HepG2 (cell line): ENCODE measurements around the gene BAMBI. TPM values are rescaled to one million over a fixed set of nuclear protein-coding genes. Genes with fewer than 3 reads are reported as not detected.

Experiments
- ATAC-seq: fragments of 200-7000 bp; cut with Tn5 transposase; 3 replicates; pipeline ENCODE4 v1.9.1; 2020; ENCODE audit warnings: mild to moderate bottlenecking, moderate library complexity
- BruUV-seq: library from RNA; stranded (reverse); fragments of 400-500 nt; replicated peaks from 2 replicates; lab custom pipeline; 2021; lab: Mats Ljungman, UMichigan
- CTCF ChIA-PET: fragments of 300-600 bp; formaldehyde crosslinking; extraction: SDS; loops from one replicate; lab custom pipeline; 2021; ENCODE audit warnings: low total read pairs, inconsistent platforms, low intra/inter-chr PET ratio; lab: Yijun Ruan, JAX
- POLR2A ChIA-PET: fragments of 350-600 bp; sonication (Branson Sonifier 250); formaldehyde crosslinking; loops from one replicate; lab custom pipeline; 2020; ENCODE audit warnings: antibody characterized with exemption, inconsistent platforms; lab: Yijun Ruan, JAX
- DNase-seq: peaks from one replicate; pipeline ENCODE4 v3.0.0-alpha.2; 2015; ENCODE audit warnings: low spot score
- FAIRE-seq: peaks from 3 replicates; lab custom pipeline; 2011; peaks lifted over from hg19 to GRCh38; lab: Jason Lieb, UNC
- H2AFZ ChIP-seq: one replicate; pipeline ENCODE4 v1.6.1; 2011; ENCODE audit warnings: low read length, inconsistent platforms
- H3K27ac ChIP-seq: fragments of 300-600 bp; 3 replicates; pipeline ENCODE4 v1.8.0; 2011; ENCODE audit warnings: mixed run types, mild to moderate bottlenecking, mixed read lengths, low read length, inconsistent platforms; ENCODE audit not compliant: insufficient read depth; ENCODE audit errors: extremely low read length
- H3K27me3 ChIP-seq, 2 experiments: fragments of 200-600 bp in 1 of 2; 2 replicates in 1 of 2; 3 replicates in 1 of 2; pipeline versions ENCODE4 v1.6.0 to v1.8.0; 2011; ENCODE audit warnings: low read length in 2 of 2, mild to moderate bottlenecking in 2 of 2, moderate library complexity in 2 of 2, inconsistent platforms in 1 of 2; ENCODE audit not compliant: insufficient read depth in 2 of 2, control insufficient read depth in 1 of 2
- H3K36me3 ChIP-seq, 2 experiments: fragments of 200-600 bp in 1 of 2; replicated peaks in 1 of 2; 2 replicates in 1 of 2; 3 replicates in 1 of 2; pipeline versions ENCODE4 v1.5.1 to v1.8.0; 2011; ENCODE audit warnings: low read length in 2 of 2, inconsistent platforms in 1 of 2; ENCODE audit not compliant: insufficient read depth in 2 of 2, control insufficient read depth in 1 of 2
- H3K4me1 ChIP-seq: 2 replicates; pipeline ENCODE4 v1.5.1; 2012; ENCODE audit warnings: low read length, inconsistent platforms; ENCODE audit not compliant: insufficient read depth
- H3K4me2 ChIP-seq: 2 replicates; pipeline ENCODE4 v1.6.0; 2011; ENCODE audit warnings: low read depth, low read length, inconsistent platforms
- H3K4me3 ChIP-seq, 3 experiments: fragments of 200-600 bp in 1 of 3; sonication (generic), shearing (Covaris generic) in 1 of 3; replicated peaks in 1 of 3; 2 replicates each; pipeline ENCODE4 v1.5.1; 2011 to 2016; ENCODE audit warnings: low read length in 3 of 3, inconsistent platforms in 2 of 3, low read depth in 2 of 3, mild to moderate bottlenecking in 2 of 3, control low read depth in 1 of 3, mixed read lengths in 1 of 3; ENCODE audit not compliant: insufficient read depth in 1 of 3
- H3K79me2 ChIP-seq: one replicate; pipeline ENCODE4 v1.6.1; 2011; ENCODE audit warnings: low read length, inconsistent platforms; ENCODE audit not compliant: insufficient read depth
- H3K9ac ChIP-seq: 2 replicates; pipeline ENCODE4 v1.6.0; 2011; ENCODE audit warnings: mild to moderate bottlenecking, low read depth, low read length, inconsistent platforms; ENCODE audit not compliant: insufficient read depth
- H3K9me3 ChIP-seq: 2 replicates; pipeline ENCODE4 v1.5.1; 2012; ENCODE audit warnings: mild to moderate bottlenecking, low read length
- H4K20me1 ChIP-seq: 2 replicates; pipeline ENCODE4 v1.6.0; 2011; ENCODE audit warnings: inconsistent platforms, mild to moderate bottlenecking, low read length, moderate library complexity; ENCODE audit not compliant: insufficient read depth
- ARID5B ChIP-seq: IDR thresholded peaks from 2 replicates; pipeline ENCODE4 v1.4.0; 2020; ENCODE audit warnings: mild to moderate bottlenecking, missing genetic modification reagents
- GLI4 ChIP-seq: sonication (generic); formaldehyde crosslinking; IDR thresholded peaks from 2 replicates; pipeline ENCODE4 v1.5.1; 2020; ENCODE audit warnings: missing genetic modification reagents, mild to moderate bottlenecking, moderate library complexity, borderline replicate concordance
- NR2F6 ChIP-seq, 2 experiments: IDR thresholded peaks; 2 replicates each; pipeline ENCODE4 v1.6.1; 2016; ENCODE audit warnings: antibody characterized with exemption in 1 of 2, mild to moderate bottlenecking in 1 of 2
- RBFOX2 ChIP-seq: fragments of 200-400 bp; formaldehyde crosslinking; IDR thresholded peaks from 2 replicates; pipeline ENCODE4 v1.6.1; 2017; ENCODE audit warnings: low read depth, mild to moderate bottlenecking, low read length
- ZNF333 ChIP-seq: sonication (generic); formaldehyde crosslinking; IDR thresholded peaks from 2 replicates; pipeline ENCODE4 v1.4.0; 2020; ENCODE audit warnings: mild to moderate bottlenecking, missing genetic modification reagents, borderline replicate concordance
- ZNF350 ChIP-seq: sonication (generic); formaldehyde crosslinking; IDR thresholded peaks from 2 replicates; pipeline ENCODE4 v1.4.0; 2020; ENCODE audit warnings: mild to moderate bottlenecking, low read depth, missing genetic modification reagents, borderline replicate concordance
- ZNF644 ChIP-seq: IDR thresholded peaks from 2 replicates; pipeline ENCODE4 v1.6.1; 2016; ENCODE audit warnings: low read depth
- ZNF773 ChIP-seq: sonication (generic); formaldehyde crosslinking; IDR thresholded peaks from 2 replicates; pipeline ENCODE4 v1.4.0; 2020; ENCODE audit warnings: missing genetic modification reagents, borderline replicate concordance
- WGBS: methylation state at CpG from one replicate; pipeline ENCODE4 v1.1.6; 2017; ENCODE audit warnings: low lambda C conversion rate; 5-methylcytosine and 5-hydroxymethylcytosine counted together
- in situ Hi-C: cut with HindIII; loops from 2 replicates; pipeline ENCODE4 v1.10.0; 2017; ENCODE audit warnings: low pct_unique_long_range_greater_than_20kb; ENCODE audit not compliant: extremely low pct_ligation_motif_present
- intact Hi-C: fragments of 100-400 bp; cut with micrococcal nuclease; formaldehyde crosslinking; loops from one replicate; pipeline ENCODE4 v1.10.0; 2022; ENCODE audit not compliant: unreplicated experiment
- polyA plus RNA-seq, 8 experiments: library from polyadenylated mRNA; depleted of rRNA in 3 of 8; stranded (reverse) in 7 of 8; unstranded in 1 of 8; fragments of >200 nt; fragmentation: Illumina TruSeq in 4 of 8; extraction: Trizol in 4 of 8; gene quantifications; 2 replicates each; pipeline versions ENCODE4 v1.2.1 to v1.2.3, GENCODE V29; 2011 to 2016; ENCODE audit warnings: low read depth in 4 of 8, missing spikeins in 1 of 8, mixed read lengths in 1 of 8; ENCODE audit not compliant: insufficient read depth in 1 of 8
- total RNA-seq, 5 experiments: library from RNA; depleted of rRNA; stranded (reverse); fragments of >200 nt; fragmentation: Illumina TruSeq; extraction: Trizol; gene quantifications; 2 replicates each; pipeline ENCODE4 v1.2.3, GENCODE V29; 2016; ENCODE audit warnings: low read depth in 1 of 5

Gene BAMBI
- total and polyA plus RNA-seq, 2 of the 13 experiments (the other 11 are each of a cell fraction or from before 2014, with no cell fraction given) = 12.0 to 23.6 TPM

GRCh38 chr10:28681291-28681763 lies 4.0 kb downstream of the BAMBI start:
- Histone ChIP-seq H3K36me3 (peaks cover 7 to 24% of the 10 kb centered on the region in 2 experiments), H3K9ac (0 out of 2 replicates have a peak overlapping the region, but pooled peaks have one; percentile 14), H2AFZ (no peak overlapping the region), H4K20me1 (peaks cover 52% of the 10 kb centered on the region), H3K4me1 (peaks cover 28% of the 10 kb centered on the region), H3K4me3 (peak overlapping the region; percentile 23 to 99 (median 93); a peak in 4 of 6 replicates), H3K27ac (no peak overlapping the region), H3K4me2 (peak overlapping the region; percentile 90), H3K79me2 (peaks cover 49% of the 10 kb centered on the region), H3K27me3 (peaks cover 0 to 9% of the 10 kb centered on the region in 2 experiments; a peak in 3 of 5 replicates), H3K9me3 (no peaks in the 10 kb centered on the region)
- intact Hi-C loops = loop anchor here (10.0 kb wide), 1 partner anchor 53 kb away; no protein-coding TSS in a partner anchor
- POLR2A ChIA-PET = no interaction called here
- no peak for FAIRE-seq
- WGBS = 65% methylated on average over 5 of the region's 6 CpGs
- TF ChIP-seq GLI4 (CRISPR knock-in tag) (no peak), ZNF773 (CRISPR knock-in tag) (no peak), ZNF644 (no peak), ZNF333 (CRISPR knock-in tag) (no peak)
- BruUV-seq = no TSS peak
- CTCF ChIA-PET = interaction anchor here (3.1 kb wide), 1 partner anchor 310 kb away, joined by 13 read pairs; no protein-coding TSS in a partner anchor
- no peak for DNase-seq
- in situ Hi-C loops = no loop called here
- ATAC-seq = no peak

- Histone ChIP-seq H3K9me3 (no peaks in the 10 kb centered on the region), H3K4me2 (no peak overlapping the region), H3K27ac (no peak overlapping the region), H3K27me3 (peaks cover 0 to 4% of the 10 kb centered on the region in 2 experiments; a peak in 1 of 5 replicates), H3K36me3 (peaks cover 7 to 24% of the 10 kb centered on the region in 2 experiments), H3K4me3 (no peak overlapping the region), H3K4me1 (peaks cover 23% of the 10 kb centered on the region), H2AFZ (no peak overlapping the region), H4K20me1 (peaks cover 52% of the 10 kb centered on the region), H3K79me2 (peaks cover 49% of the 10 kb centered on the region), H3K9ac (no peak overlapping the region)
- in situ Hi-C loops (no loop called here), intact Hi-C loops (loop anchor here (10.0 kb wide), 1 partner anchor 53 kb away; no protein-coding TSS in a partner anchor)
- CTCF ChIA-PET = interaction anchor here (3.1 kb wide), 1 partner anchor 309 kb away, joined by 13 read pairs; no protein-coding TSS in a partner anchor
- DNase-seq (no peak), FAIRE-seq (no peak), ATAC-seq (no peak)
- POLR2A ChIA-PET = no interaction called here
- 93% methylated on average over 14 of the region's 14 CpGs for WGBS
- no TSS peak for BruUV-seq
- no peak for TF ChIP-seq ZNF350 (CRISPR knock-in tag)
- no peak for TF ChIP-seq ARID5B
- TF ChIP-seq RBFOX2 = 0 out of 2 replicates have a peak, but pooled peaks have one; percentile 34
- TF ChIP-seq NR2F6 (IDR thresholded peaks at IDR 0.05) = peak; percentile 24; the same call in 1 of the 2 replicates
- TF ChIP-seq NR2F6 (CRISPR knock-in tag; IDR thresholded peaks at IDR 0.05) = no peak
These were observed 4.8 kb downstream of the BAMBI start for GRCh38 chr10:28681928-28682750.
